K562 (cell line): ENCODE data around the gene TDRD9.

Experiments used
- ARID3A ChIP-seq: IDR thresholded peaks from 2 replicates; pipeline ENCODE4 v1.6.1; 2012; ENCODE audit warnings: low read depth, low read length, improper control_type of control experiment, borderline replicate concordance
- DDX20 ChIP-seq: fragments of 450-650 bp; IDR thresholded peaks from 2 replicates; pipeline ENCODE4 v1.6.1; 2016; ENCODE audit warnings: missing genetic modification characterization, low read depth, mild to moderate bottlenecking, missing compliant biosample characterization, moderate library complexity
- EP300 ChIP-seq: IDR thresholded peaks from 2 replicates; pipeline ENCODE4 v1.6.1; 2012; ENCODE audit warnings: low read length, improper control_type of control experiment
- GMEB1 ChIP-seq: fragments of 250-450 bp; sonication (Bioruptor Pico); IDR thresholded peaks from 2 replicates; pipeline ENCODE4 v1.4.0; 2020; ENCODE audit warnings: mild to moderate bottlenecking
- NR2C1 ChIP-seq, 2 experiments: fragments of 450-650 bp; IDR thresholded peaks; 2 replicates each; pipeline ENCODE4 v1.6.1; 2017; ENCODE audit warnings: mild to moderate bottlenecking in 2 of 2, antibody characterized with exemption in 1 of 2, inconsistent platforms in 1 of 2, missing compliant biosample characterization in 1 of 2, missing genetic modification characterization in 1 of 2
- NR4A1 ChIP-seq, 2 experiments: fragments of 250-450 bp in 1 of 2; fragments of 450-650 bp in 1 of 2; sonication (Bioruptor Pico) in 1 of 2; IDR thresholded peaks; 2 replicates each; pipeline versions ENCODE4 v1.4.0 to v1.6.1; 2016 to 2020; ENCODE audit warnings: mild to moderate bottlenecking in 2 of 2, missing compliant biosample characterization in 1 of 2, missing genetic modification characterization in 1 of 2, moderate library complexity in 1 of 2
- NRF1 ChIP-seq, 2 experiments: fragments of 450-650 bp; IDR thresholded peaks in 1 of 2; conservative IDR thresholded peaks in 1 of 2; 2 replicates each; pipeline ENCODE4 v1.6.1; 2014; ENCODE audit warnings: mild to moderate bottlenecking in 2 of 2
- REST ChIP-seq, 2 experiments: fragments of 450-650 bp; formaldehyde crosslinking in 1 of 2; IDR thresholded peaks; 2 replicates each; pipeline versions ENCODE4 v1.4.0 to v1.6.1; 2014 to 2020; ENCODE audit warnings: mild to moderate bottlenecking in 2 of 2, borderline replicate concordance in 1 of 2, low read depth in 1 of 2
- ZBTB7A ChIP-seq: IDR thresholded peaks from 2 replicates; pipeline ENCODE4 v1.6.1; 2011; ENCODE audit warnings: low read depth, mild to moderate bottlenecking, low read length, moderate library complexity, borderline replicate concordance; ENCODE audit not compliant: control insufficient read depth
- ZFP36 ChIP-seq: fragments of 150-350 bp; IDR thresholded peaks from 2 replicates; pipeline ENCODE4 v1.6.1; 2018; ENCODE audit warnings: low read length, low read depth; ENCODE audit not compliant: partially characterized antibody

GRCh38 chr14:103889313-103890051, 38.8 kb upstream of the TDRD9 start:
- TF ChIP-seq ZBTB7A (no peak), NRF1 (conservative IDR thresholded peaks at IDR 0.05 in 1 of 2, IDR thresholded peaks at IDR 0.05 in 1 of 2) (no peak; a peak in 1 of 4 replicates), ZFP36 (peak; percentile 18), REST (IDR thresholded peaks at IDR 0.05; ENCODE audit: borderline replicate concordance) (no peak), REST (CRISPR knock-in tag; IDR thresholded peaks at IDR 0.05; ENCODE audit: low read depth) (no peak), DDX20 (tag) (no peak), ARID3A (no peak), GMEB1 (CRISPR knock-in tag) (no peak), NR2C1 (IDR thresholded peaks at IDR 0.05) (no peak), NR2C1 (tag; IDR thresholded peaks at IDR 0.05) (no peak), NR4A1 (CRISPR knock-in tag; IDR thresholded peaks at IDR 0.05) (no peak), NR4A1 (tag; IDR thresholded peaks at IDR 0.05) (no peak), EP300 (no peak)
